CD4-positive, alpha-beta T cell treated with Interleukin-17A for 1 hour (primary cell): ENCODE measurements around the gene CHIA.

Experiments
- DNase-seq: peaks from one replicate; pipeline ENCODE4 v3.0.0-alpha.2; 2020

CHIA gene

DNA sequence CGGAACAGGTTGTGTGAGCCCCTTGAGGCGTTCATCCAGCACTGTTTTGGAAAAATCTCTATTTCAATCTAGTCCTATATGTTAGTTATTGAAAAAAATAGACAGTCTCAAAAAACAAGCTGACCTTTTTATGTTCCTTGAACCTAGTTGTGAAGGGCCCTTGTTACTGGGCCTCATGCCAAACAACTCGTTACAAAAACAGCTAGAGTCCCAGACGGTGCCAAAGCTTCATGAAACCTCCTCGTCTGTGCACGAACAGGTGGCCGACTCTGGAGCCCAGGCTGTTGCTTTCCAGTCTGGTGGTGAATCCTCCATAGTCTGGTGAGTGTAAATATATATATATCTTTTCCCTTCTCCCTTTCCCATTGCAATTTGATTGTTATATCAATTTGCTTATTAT lies at the start of gene CHIA:
Gene CHIA, plus strand, starts transcription at position 222 of the 400 bp plus-strand sequence. CDS start 19,617 bp downstream, outside the sequence.
- DNase-seq = no peak

GRCh38 chr1:111241797-111242196 lies 48.9 kb upstream of the CHIA start:
- DNase-seq = no peak

DNA sequence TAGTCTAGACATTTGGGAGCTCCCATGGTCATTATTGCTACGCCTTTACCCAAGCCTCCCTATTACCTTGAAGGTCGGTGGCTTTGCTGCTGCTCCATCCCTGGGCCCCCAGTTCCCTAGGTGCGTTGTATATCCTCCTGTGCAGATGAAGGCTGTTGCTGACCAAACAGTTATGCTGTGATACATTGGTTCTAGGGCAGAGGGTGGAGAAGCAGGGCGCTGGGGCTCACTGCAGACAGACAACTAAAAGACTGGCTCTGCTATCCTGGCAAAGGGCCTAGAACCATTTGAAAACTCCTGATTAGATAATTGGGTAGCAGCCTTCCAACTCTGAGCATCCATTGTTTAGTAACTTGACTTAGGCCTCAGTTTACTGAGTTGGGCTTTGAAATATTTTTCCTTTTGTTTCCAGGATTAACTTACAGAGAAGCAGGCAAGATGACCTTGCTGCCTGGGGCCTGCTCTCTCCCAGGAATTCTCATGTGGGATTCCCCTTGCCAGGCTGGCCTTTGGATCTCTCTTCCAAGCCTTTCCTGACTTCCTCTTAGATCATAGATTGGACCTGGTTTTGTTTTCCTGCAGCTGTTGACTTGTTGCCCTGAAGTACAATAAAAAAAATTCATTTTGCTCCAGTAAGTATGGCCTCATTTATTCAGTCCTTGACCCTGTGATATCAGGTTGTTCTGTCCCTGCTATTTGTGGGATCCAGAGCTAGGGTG lies 47.7 kb upstream of the CHIA start:
- no peak for DNase-seq

DNA sequence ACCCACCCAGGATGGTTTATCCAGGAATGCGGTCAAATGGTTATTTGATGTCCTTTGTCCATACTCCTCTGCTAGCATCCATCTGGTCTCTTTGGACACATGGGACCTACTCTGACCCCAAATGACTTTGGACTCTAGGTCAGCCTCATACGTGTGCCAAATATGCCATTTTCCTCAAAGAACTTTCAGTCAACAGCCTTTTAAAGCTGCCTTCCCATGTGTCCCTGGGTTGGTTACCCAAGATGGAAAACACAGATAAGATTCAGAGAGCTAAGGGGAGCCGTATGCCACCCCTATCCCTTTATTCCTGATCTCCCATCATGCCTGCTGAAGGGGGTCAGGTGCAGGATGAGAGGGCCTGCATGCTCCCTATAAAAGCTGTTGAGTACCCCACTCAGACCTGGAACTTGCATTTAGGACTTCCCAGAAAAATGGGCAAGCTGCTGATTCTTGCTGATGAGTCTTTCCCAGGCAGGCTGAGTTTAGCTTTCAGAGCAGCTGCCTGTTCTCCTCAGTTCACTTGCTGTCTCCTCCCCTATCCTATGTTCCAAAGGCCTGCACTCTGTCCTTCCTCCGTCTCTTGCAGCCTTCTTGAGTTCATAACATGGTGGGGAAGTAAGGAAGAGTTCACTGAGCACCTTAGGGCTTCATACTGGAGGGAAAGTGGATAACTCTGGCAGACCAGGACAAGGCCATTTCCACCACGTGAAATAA lies 43.4 kb upstream of the CHIA start:
- no peak for DNase-seq

DNA sequence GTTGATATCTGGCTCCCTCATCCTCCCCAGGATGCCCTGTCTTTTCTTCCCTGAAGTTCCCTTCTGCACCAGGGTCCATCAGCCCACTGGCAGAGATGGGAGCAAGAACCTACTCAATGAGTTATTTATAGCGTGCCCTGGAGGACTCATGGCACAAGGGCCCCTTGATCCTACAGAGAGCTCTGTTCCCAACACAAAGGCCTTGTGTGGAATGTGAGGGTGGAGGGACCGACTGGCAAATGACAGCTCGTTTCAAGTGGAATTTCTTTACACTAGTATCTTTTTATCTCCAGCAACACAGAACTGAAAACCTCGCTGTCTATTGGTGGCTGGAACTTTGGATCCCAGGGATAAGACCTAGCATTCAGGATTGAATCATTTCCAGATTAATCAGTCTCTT lies 40.7 kb upstream of the CHIA start:
- DNase-seq = no peak

DNA sequence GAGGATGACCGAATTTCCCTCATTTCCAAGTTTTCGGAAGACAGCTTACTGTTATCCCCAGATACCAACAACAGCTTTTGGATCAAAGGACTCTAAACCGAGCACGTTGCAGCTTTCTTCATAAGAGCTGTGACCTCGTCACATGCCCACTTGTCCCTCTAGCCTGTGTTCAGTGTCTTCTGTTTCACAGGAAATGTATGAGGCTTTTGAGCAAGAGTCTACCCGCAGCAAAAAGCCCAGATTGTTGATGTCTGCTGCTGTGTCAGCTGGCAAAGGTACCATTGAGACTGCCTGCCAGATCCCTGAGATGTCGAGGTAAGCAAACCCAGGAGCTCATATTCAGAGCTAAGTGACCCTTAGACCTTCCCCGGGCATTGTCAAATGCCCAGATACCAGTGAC lies 39.1 kb upstream of the CHIA start:
- DNase-seq = peak; percentile 11

- DNase-seq = no peak
Observed at GRCh38 chr1:111252786-111253185, 37.9 kb upstream of the CHIA start.

DNA sequence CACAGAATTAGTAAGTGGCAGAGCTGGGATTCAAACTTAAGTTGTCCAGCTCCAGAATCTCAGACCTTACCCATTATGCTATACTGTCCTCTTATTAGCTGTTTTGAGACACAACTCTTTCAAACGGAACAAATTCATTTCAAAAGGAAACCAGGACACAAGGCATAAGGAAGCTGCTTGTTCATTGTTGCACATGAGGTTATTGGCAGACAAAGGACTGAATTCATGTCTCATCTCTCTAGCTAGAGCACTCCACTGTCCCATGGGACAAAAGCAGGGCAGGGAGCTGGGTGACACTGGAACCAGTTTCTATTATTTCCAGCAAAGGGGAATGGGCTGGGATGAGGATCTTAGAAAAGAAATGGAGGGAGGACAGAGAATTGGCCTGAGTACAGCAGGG lies 36.8 kb upstream of the CHIA start:
- DNase-seq = no peak

- no peak for DNase-seq
Observed at GRCh38 chr1:111256988-111257658, 33.5 kb upstream of the CHIA start.

DNA sequence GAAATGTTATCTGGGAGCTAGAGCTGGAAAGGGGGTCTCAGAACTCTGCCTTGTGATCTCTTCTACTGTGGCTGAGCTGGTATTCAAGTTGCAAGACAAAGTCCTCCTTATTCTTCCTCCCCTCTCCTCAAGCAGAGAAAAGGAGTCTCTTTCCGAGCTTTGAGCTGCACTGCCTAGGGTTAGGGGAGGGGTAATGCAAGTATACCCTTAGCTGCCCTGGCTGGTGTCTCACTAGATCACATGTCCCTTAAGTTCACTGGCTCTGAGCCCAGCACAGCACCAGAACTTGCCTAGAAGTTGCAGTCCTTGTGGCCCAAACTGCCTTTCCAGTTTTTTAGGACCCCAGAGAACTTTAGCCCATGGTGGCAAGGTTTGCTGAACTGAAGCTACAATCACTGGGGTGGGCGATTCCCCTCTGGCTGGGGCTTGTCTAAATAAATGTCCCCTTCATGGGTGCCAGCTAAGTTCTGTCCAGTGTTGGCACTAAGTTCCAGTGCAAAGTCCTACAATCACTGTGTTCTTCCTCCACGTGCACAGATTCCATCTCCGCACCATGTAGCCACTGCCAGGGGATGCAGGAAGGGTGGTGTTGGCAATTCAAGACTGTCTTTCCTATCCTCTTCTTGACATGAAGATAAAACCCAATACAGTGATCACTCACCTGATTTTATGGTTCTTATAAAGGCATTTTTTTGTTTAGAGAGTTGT lies 22.7 kb upstream of the CHIA start:
- DNase-seq = no peak

- DNase-seq = no peak
Observed at GRCh38 chr1:111269825-111270406, 20.7 kb upstream of the CHIA start.

- no peak for DNase-seq
Observed at GRCh38 chr1:111270771-111271463, 19.7 kb upstream of the CHIA start.

DNA sequence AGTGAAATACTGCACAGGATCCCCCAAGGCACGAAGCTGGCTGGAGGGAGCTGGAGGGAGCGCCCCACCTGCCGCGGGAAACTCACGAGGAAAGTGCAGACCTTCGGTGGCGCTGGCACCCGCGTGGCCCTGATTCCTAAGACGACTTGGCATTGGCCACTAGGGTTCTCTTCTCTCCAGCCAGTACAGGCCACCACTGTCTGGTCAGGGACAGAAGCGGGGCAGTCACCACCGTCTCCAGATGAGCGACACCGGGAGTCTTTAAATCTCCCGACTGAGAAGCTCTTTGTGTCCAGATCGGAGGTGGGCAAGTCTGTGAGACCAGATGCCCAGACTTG lies 19.2 kb upstream of the CHIA start:
- no peak for DNase-seq

DNA sequence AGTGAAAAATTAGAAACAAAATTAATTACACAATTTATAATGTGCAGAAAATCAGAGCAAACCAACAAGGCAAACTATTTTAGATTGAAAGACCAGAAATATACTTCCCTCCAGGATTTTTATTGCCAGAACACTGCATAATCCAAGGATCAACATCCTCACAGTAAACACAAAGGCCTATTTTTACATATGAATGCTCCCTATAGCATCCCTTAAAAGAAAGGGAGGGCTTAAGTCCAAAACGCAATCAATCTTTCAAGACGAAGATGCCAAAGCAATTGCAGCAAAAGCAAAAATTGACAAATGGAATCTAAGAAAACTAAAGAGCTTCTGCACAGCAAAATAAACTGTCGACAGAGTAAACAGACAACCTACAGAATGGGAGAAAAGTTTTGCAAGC lies 18.6 kb upstream of the CHIA start:
- DNase-seq = no peak

- peak; percentile 17 for DNase-seq
Observed at GRCh38 chr1:111274653-111275052, 16.0 kb upstream of the CHIA start.

- no peak for DNase-seq
Observed at GRCh38 chr1:111275079-111275478, 15.6 kb upstream of the CHIA start.

DNA sequence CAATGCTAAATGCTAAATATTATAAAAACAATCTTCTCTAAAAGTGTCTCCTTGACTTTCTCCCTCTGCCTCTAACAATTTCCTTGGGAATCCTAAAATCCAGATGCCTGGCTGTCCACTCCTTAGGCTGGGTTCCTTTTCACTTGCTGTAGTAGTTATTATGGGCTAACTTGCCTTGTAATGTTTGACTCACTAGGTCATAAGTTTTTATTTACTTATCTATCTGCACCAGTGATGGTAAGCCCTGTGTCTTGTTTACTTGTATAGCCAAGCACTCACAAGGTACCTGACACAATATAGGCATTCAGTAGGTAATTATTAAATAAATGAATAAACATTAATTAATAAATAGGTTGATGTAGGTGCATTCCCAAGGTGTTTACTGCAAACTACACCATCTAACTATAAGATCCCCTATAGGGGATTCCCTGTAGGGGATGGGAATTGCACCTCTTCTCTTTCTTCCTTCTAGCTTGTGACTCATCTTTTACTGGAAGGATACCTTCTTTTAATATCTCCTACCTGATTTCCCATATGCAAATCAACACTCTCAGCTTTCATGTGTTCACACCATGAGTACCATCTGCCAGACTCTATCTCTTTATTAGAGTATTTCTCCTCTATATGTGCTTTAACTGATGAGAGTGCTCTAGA lies 14.7 kb upstream of the CHIA start:
- DNase-seq = no peak

DNA sequence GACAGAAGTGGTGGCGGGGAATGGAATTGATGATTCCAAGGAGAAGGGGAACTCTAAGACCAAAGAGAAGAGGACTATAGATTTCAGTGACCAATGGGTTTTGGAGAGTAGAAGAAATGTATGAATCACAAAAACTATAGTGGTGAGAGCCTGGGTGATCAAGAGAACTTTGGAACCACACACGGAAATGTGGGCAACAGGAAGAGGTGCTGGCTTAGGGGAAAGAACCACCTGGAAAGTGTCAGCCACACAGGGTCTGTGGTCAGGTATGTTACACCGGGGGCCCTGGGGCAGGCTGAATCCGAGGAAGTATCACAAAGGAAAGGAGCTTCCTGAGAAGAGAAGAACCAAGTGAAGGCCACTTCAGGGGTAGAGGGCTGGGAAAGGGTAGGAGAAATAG lies 11.5 kb upstream of the CHIA start:
- no peak for DNase-seq

- no peak for DNase-seq
Observed at GRCh38 chr1:111280267-111280666, 10.4 kb upstream of the CHIA start.

DNA sequence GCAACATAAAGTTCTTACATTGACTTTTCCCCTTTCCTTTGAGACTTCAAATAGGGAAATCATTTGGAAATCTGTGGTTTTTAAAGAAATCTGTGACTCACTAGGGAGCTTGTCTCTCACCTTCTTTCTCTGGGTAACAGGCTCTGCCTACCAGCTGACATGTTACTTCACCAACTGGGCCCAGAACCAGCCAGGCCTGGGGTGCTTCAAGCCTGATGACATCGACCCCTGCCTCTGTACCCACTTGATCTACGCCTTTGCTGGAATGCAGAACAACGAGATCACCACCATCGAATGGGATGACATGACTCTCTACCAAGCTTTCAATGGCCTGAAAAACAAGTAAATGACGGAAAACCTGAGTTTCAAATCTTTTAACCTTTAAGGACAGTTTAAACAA lies 9.2 kb upstream of the CHIA start:
- DNase-seq = no peak

- DNase-seq = no peak
Observed at GRCh38 chr1:111283838-111284237, 6.8 kb upstream of the CHIA start.

GRCh38 chr1:111285879-111286278 lies 4.8 kb upstream of the CHIA start:
- DNase-seq = no peak
